Measurements from ENCODE around the gene TEKT2. TPM values are rescaled to one million over a fixed set of nuclear protein-coding genes. Genes with fewer than 3 reads are reported as not detected.

The TEKT2 gene
- polyA plus RNA-seq, 1 experiment, result 0.10 TPM

DNA sequence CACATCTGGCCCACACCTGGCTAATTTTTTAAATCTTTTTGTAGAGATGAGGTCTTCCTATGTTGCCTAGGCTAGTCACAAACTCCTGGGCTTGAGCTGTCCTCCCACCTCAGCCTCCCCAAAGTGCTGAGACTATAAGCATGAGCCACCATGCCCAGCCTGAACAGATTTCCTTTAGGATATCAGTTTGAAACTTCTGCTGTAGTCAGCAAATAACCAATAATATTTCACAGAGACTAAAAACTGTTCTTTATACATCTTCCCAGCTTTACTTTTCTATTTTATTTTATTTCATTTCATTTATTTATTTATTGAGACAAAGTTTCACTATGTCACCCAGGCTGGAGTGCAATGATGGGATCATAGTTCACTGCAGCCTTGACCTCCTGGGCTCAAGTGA is 29.9 kb upstream of the TEKT2 start:
- CTCF ChIA-PET, result interaction anchor here (1.0 kb wide), 1 partner anchor 171 kb away, joined by 3 read pairs; the partner anchor contains the start of gene AGO1
- TF ChIP-seq, protein P1, sequence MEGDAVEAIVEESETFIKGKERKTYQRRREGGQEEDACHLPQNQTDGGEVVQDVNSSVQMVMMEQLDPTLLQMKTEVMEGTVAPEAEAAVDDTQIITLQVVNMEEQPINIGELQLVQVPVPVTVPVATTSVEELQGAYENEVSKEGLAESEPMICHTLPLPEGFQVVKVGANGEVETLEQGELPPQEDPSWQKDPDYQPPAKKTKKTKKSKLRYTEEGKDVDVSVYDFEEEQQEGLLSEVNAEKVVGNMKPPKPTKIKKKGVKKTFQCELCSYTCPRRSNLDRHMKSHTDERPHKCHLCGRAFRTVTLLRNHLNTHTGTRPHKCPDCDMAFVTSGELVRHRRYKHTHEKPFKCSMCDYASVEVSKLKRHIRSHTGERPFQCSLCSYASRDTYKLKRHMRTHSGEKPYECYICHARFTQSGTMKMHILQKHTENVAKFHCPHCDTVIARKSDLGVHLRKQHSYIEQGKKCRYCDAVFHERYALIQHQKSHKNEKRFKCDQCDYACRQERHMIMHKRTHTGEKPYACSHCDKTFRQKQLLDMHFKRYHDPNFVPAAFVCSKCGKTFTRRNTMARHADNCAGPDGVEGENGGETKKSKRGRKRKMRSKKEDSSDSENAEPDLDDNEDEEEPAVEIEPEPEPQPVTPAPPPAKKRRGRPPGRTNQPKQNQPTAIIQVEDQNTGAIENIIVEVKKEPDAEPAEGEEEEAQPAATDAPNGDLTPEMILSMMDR (IDR thresholded peaks at IDR 0.05; ENCODE audit: insufficient read depth, low read depth, low read length), result no peak

DNA sequence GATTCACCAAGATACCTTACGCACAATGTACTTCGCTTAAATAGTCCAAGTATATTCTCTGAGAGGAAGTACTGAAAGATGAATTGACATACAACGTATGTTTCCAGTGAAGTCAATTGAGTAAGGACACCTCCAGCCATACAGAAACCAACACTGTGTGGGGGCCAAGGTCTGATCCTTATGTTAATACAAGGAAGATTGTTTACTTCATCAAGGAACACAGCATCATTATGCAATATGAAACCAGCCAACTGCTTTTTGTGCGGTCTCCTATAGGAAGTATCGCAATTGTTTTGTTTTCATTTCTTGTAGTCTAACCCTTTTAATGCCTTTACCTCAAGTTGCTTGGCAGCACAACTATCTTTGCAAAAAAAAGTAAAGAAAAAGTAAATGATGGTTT is 28.2 kb upstream of the TEKT2 start:
- TF ChIP-seq, protein P1 (IDR thresholded peaks at IDR 0.05; ENCODE audit: insufficient read depth, low read depth, low read length), result no peak
- Histone ChIP-seq H3K36me3 (ENCODE audit: control insufficient read depth, insufficient read depth, low read length) (peaks cover 3% of the 10 kb centered on the region), H3K4me3 (ENCODE audit: low read depth, low read length) (no peak overlapping the region), H3K27me3 (ENCODE audit: control insufficient read depth, insufficient read depth, low read length) (no peaks in the 10 kb centered on the region)
- POLR2A ChIA-PET, result no interaction called here
- CTCF ChIA-PET, result interaction anchor here (0.9 kb wide), 1 partner anchor 72 kb away, joined by 3 read pairs; no protein-coding TSS in a partner anchor
- DNase-seq (ENCODE audit: low read depth), result no peak

More for the DNA sequence above, 29.9 kb upstream of the TEKT2 start:
- no peak for DNase-seq (ENCODE audit: low read depth)
- Histone ChIP-seq H3K27me3 (ENCODE audit: control insufficient read depth, insufficient read depth, low read length) (no peaks in the 10 kb centered on the region), H3K36me3 (ENCODE audit: control insufficient read depth, insufficient read depth, low read length) (peaks cover 3% of the 10 kb centered on the region), H3K4me3 (ENCODE audit: low read depth, low read length) (no peak overlapping the region)
- POLR2A ChIA-PET, result no interaction called here

DNA sequence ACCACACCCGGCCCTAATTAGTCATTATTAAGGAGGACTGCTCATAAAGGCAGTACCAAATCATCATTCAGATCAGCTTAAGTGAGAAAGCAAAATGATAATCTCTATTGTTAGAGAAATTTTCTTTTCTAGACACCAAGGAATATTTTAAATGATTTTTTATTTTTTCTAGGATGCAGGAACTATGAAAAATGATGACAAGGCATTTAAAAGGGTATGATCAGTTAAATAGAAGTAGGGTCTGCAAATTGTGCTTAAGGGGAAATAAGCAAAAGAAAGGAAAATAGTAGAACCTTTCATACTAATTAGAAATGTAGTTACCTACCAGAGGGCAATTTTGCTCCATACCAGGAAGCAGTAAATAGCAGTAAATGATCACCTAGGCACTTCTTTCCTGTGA is 21.6 kb upstream of the TEKT2 start:
- DNase-seq (ENCODE audit: low read depth), result no peak
- TF ChIP-seq, protein P1 (IDR thresholded peaks at IDR 0.05; ENCODE audit: insufficient read depth, low read depth, low read length), result no peak
- no peak overlapping the region for H3K4me3 ChIP-seq (ENCODE audit: low read depth, low read length)
- H3K27me3 ChIP-seq (ENCODE audit: control insufficient read depth, insufficient read depth, low read length), result no peaks in the 10 kb centered on the region
- ChIA-PET POLR2A (no interaction called here), CTCF (no interaction called here)
- no peaks in the 10 kb centered on the region for H3K36me3 ChIP-seq (ENCODE audit: control insufficient read depth, insufficient read depth, low read length)

DNA sequence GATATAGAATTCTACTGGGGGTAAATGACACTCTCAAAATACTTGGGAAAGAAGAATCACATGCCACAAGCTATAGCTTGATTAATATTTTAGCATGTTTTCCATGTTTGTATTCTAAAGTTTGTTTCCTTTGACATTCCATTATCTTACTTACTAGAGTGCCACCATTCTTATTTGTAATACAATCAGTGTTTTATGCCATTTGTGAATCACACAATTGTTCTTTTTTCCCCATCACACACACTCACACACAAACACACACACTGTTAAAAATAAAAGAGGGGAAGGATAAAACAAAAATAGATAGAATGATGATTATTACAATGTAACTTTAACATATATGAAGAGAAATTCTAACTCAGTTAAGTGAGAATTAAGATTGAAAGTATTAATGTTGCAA is 16.0 kb upstream of the TEKT2 start:
- ChIA-PET POLR2A (no interaction called here), CTCF (no interaction called here)
- H3K27me3 ChIP-seq (ENCODE audit: control insufficient read depth, insufficient read depth, low read length), result no peaks in the 10 kb centered on the region
- no peak for DNase-seq (ENCODE audit: low read depth)
- no peaks in the 10 kb centered on the region for H3K36me3 ChIP-seq (ENCODE audit: control insufficient read depth, insufficient read depth, low read length)
- H3K4me3 ChIP-seq (ENCODE audit: low read depth, low read length), result no peak overlapping the region
- TF ChIP-seq, protein P1 (IDR thresholded peaks at IDR 0.05; ENCODE audit: insufficient read depth, low read depth, low read length), result no peak

DNA sequence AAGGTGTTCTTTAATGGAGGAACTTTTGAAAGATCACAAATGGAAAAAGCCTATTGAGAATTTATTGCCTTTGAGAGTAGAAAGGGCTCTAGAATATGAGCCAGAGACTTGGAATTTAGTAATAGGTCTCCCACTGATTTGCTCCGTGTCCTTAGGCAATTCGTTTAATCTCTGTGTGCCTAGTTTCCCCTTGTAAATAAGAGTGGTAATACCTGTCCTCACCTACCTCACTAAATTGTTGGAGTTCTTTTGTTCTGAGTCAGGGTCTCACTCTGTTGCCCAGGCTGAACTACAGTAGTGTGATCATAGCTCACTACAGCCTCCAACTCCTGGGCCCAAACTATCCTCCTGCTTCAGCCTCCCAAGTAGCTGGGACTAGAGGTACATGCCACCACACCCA is 15.0 kb upstream of the TEKT2 start:
- CTCF ChIA-PET, result interaction anchor here (0.8 to 1.7 kb wide), 2 partner anchors 9 to 18 kb away, joined by 4 to 5 read pairs; no protein-coding TSS in a partner anchor
- TF ChIP-seq, protein P1 (IDR thresholded peaks at IDR 0.05; ENCODE audit: insufficient read depth, low read depth, low read length), result no peak
- H3K36me3 ChIP-seq (ENCODE audit: control insufficient read depth, insufficient read depth, low read length), result no peaks in the 10 kb centered on the region

More for the DNA sequence above, 15.0 kb upstream of the TEKT2 start:
- Histone ChIP-seq H3K4me3 (ENCODE audit: low read depth, low read length) (no peak overlapping the region), H3K27me3 (ENCODE audit: control insufficient read depth, insufficient read depth, low read length) (no peaks in the 10 kb centered on the region)
- POLR2A ChIA-PET, result no interaction called here
- DNase-seq (ENCODE audit: low read depth), result no peak
